ENCODE measurements around the gene ABCC9.

DNA sequence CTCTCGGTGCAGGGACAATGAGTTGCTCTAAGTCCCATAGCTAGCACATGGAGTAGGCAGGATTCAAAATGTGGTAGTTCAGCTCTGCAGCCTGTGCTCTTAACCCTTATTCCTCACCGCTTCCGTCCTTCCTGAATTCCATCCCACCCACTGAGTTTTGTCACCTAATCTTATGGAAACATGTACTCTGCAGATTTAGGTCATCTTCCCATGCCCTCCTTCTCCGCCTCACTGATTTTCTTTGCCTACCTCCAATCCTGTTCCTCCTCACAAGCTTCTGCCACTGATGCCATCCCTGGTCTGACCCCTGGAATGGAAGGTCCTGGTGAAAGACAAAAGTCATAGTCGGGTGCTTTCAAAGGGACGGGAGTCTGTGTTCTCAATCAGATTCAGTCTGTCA lies 46.5 kb upstream of the ABCC9 start:
- TF ChIP-seq EZH2 (IDR thresholded peaks at IDR 0.05) (no peak), POLR2AphosphoS5 (IDR thresholded peaks at IDR 0.05; ENCODE audit: borderline replicate concordance, low read depth, low read length) (no peak), FOXP2 (optimal IDR thresholded peaks at IDR 0.05; ENCODE audit: control extremely low read depth, extremely low read length, insufficient read depth) (no peak)
